BLaER1 treated with 17β-estradiol and CSF1 and Interleukin-3, amounts not matched to agents 10 nM and 100 nM (cell line): ENCODE results near the gene METAP1D.

Experiments used
- H3K27ac ChIP-seq, 11 experiments: shearing (Covaris generic); formaldehyde crosslinking; 2 replicates each; pipeline ENCODE4 v1.8.1; 2022
- H3K27me3 ChIP-seq, 11 experiments: shearing (Covaris generic); formaldehyde crosslinking; 2 replicates each; pipeline ENCODE4 v1.8.1; 2022
- H3K36me3 ChIP-seq, 11 experiments: shearing (Covaris generic); formaldehyde crosslinking; 2 replicates each; pipeline ENCODE4 v1.8.1; 2022
- H3K4me1 ChIP-seq, 10 experiments: shearing (Covaris generic); formaldehyde crosslinking; 2 replicates each; pipeline ENCODE4 v1.8.1; 2022
- H3K4me2 ChIP-seq, 11 experiments: shearing (Covaris generic); formaldehyde crosslinking; 2 replicates each; pipeline ENCODE4 v1.8.1; 2022
- H3K4me3 ChIP-seq, 10 experiments: shearing (Covaris generic); formaldehyde crosslinking; 2 replicates each; pipeline ENCODE4 v1.8.1; 2022
- H3K9ac ChIP-seq, 11 experiments: shearing (Covaris generic); formaldehyde crosslinking; 2 replicates each; pipeline ENCODE4 v1.8.1; 2022
- H3K9me3 ChIP-seq, 11 experiments: shearing (Covaris generic); formaldehyde crosslinking; replicated peaks in 1 of 11; 2 replicates each; pipeline ENCODE4 v1.8.1; 2022
- H4K20me1 ChIP-seq, 11 experiments: shearing (Covaris generic); formaldehyde crosslinking; 2 replicates each; pipeline ENCODE4 v1.8.1; 2022
- Cebpa-rat ChIP-seq, 11 experiments: shearing (Covaris generic); IDR thresholded peaks; 2 replicates each; pipeline ENCODE4 v1.8.1; 2022

The METAP1D gene

DNA sequence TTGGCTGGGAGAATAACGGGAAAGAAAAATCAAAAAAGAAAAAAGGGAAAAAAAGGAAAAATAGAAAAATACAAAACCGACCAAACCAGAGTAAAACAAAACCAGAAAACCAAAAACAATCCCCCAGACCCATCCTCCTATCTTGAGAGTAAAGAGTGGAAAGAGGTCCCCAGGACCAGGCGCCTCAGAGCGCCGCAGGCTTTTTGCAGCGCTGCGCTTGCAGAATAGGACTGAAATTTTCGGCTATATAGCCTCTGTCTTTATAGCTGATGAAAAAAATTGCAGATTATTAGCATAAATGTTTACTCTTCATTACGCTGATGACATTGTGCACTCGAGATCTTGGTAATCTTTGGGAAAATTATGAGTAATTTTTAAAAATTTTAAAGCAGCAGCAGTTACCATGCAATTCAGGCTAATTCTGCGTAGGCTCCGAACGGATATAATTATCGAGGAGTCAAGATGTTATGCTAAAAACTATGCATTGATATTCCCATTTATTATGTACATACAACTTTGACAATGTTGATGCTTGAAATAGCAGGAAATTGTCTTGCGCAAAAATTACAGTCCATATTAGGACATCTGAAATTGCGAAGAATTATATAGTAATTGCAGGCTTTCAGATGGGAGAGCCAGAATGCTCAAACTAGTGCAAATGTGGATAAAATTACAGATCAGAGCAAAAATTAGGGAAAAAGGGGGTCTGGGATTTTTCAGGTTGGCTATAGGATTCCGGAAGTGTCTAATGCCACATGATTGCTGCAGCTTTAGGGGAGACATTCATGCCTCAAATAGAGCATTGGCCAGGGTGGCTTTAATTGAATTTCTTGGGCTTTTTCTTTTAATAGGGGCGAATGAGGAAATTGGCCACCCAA lies 93.9 kb downstream of the METAP1D start:
- Histone ChIP-seq H3K9me3 (0 out of 22 replicates have a peak, but pooled peaks cover 0 to under 1% (median 0%) of the 10 kb centered on the region in 11 experiments), H3K4me1 (peaks cover 10 to 33% (median 25%) of the 10 kb centered on the region in 10 experiments), H3K27me3 (peaks cover 100% of the 10 kb centered on the region in 11 experiments), H3K36me3 (no peaks in the 10 kb centered on the region), H3K4me2 (peak overlapping the region in 2 of 11 experiments; percentile 89 to 99; a peak in 1 of 22 replicates), H3K27ac (no peak overlapping the region), H4K20me1 (peaks cover 0 to 98% (median 92%) of the 10 kb centered on the region in 11 experiments; a peak in 20 of 22 replicates), H3K4me3 (no peak overlapping the region), H3K9ac (no peak overlapping the region)
- no peak for TF ChIP-seq Cebpa-rat (IDR thresholded peaks at IDR 0.05)

GRCh38 chr2:172094294-172095145 lies 94.8 kb downstream of the METAP1D start:
- no peaks in the 10 kb centered on the region for H3K36me3 ChIP-seq
- H3K9me3 ChIP-seq: no peaks in the 10 kb centered on the region
- H3K27me3 ChIP-seq: peaks cover 100% of the 10 kb centered on the region in 11 experiments
- peak overlapping the region; percentile 52 to 99 (median 79) for H3K4me2 ChIP-seq
- no peak for TF ChIP-seq Cebpa-rat (IDR thresholded peaks at IDR 0.05)
- H3K4me1 ChIP-seq: peaks cover 10 to 42% (median 33%) of the 10 kb centered on the region in 10 experiments
- peak overlapping the region in 9 of 10 experiments; percentile 41 to 67 (median 50); a peak in 17 of 20 replicates for H3K4me3 ChIP-seq
- peak overlapping the region in 3 of 11 experiments; percentile 35 to 53 (median 39); a peak in 3 of 22 replicates for H3K9ac ChIP-seq
- no peak overlapping the region for H3K27ac ChIP-seq
- H4K20me1 ChIP-seq: peaks cover 0 to 98% (median 93%) of the 10 kb centered on the region in 11 experiments; a peak in 20 of 22 replicates

GRCh38 chr2:172095146-172095904 lies 95.6 kb downstream of the METAP1D start:
- peaks cover 0 to 98% (median 93%) of the 10 kb centered on the region in 11 experiments; a peak in 20 of 22 replicates for H4K20me1 ChIP-seq
- peak overlapping the region; percentile 52 to 99 (median 79) for H3K4me2 ChIP-seq
- H3K9me3 ChIP-seq: no peaks in the 10 kb centered on the region
- H3K9ac ChIP-seq: peak overlapping the region in 3 of 11 experiments; percentile 35 to 53 (median 39); a peak in 3 of 22 replicates
- no peak for TF ChIP-seq Cebpa-rat (IDR thresholded peaks at IDR 0.05)
- no peaks in the 10 kb centered on the region for H3K36me3 ChIP-seq
- peak overlapping the region; percentile 1 to 67 (median 50); a peak in 19 of 20 replicates for H3K4me3 ChIP-seq
- peaks cover 16 to 50% (median 38%) of the 10 kb centered on the region in 10 experiments for H3K4me1 ChIP-seq
- H3K27ac ChIP-seq: no peak overlapping the region
- H3K27me3 ChIP-seq: peaks cover 100% of the 10 kb centered on the region in 11 experiments

- H3K4me1 ChIP-seq: peaks cover 24 to 58% (median 45%) of the 10 kb centered on the region in 10 experiments
- H4K20me1 ChIP-seq: peaks cover 0 to 99% (median 95%) of the 10 kb centered on the region in 11 experiments; a peak in 20 of 22 replicates
- H3K36me3 ChIP-seq: no peaks in the 10 kb centered on the region
- H3K27me3 ChIP-seq: peaks cover 100% of the 10 kb centered on the region in 11 experiments
- no peak overlapping the region for H3K9ac ChIP-seq
- H3K27ac ChIP-seq: no peak overlapping the region
- peak overlapping the region; percentile 52 to 99 (median 79); a peak in 18 of 22 replicates for H3K4me2 ChIP-seq
- no peaks in the 10 kb centered on the region for H3K9me3 ChIP-seq
- peak overlapping the region in 6 of 10 experiments; percentile 1 to 67 (median 50); a peak in 8 of 20 replicates for H3K4me3 ChIP-seq
- no peak for TF ChIP-seq Cebpa-rat (IDR thresholded peaks at IDR 0.05)
Measured at GRCh38 chr2:172095905-172096625, 96.3 kb downstream of the METAP1D start.

- H3K4me2 ChIP-seq: peak overlapping the region; percentile 15 to 99 (median 50); a peak in 20 of 22 replicates
Measured at GRCh38 chr2:172096626-172097547, 97.1 kb downstream of the METAP1D start.

GRCh38 chr2:172097557-172098131 lies 97.9 kb downstream of the METAP1D start:
- Histone ChIP-seq H3K27me3 (peaks cover 100% of the 10 kb centered on the region in 11 experiments), H3K4me1 (peaks cover 38 to 72% (median 60%) of the 10 kb centered on the region in 10 experiments), H4K20me1 (peaks cover 6 to 99% (median 96%) of the 10 kb centered on the region in 11 experiments; a peak in 20 of 22 replicates), H3K27ac (no peak overlapping the region), H3K4me2 (peak overlapping the region in 2 of 11 experiments; percentile 89 to 99; a peak in 2 of 22 replicates), H3K36me3 (no peaks in the 10 kb centered on the region), H3K9me3 (no peaks in the 10 kb centered on the region), H3K9ac (no peak overlapping the region), H3K4me3 (no peak overlapping the region)
- no peak for TF ChIP-seq Cebpa-rat (IDR thresholded peaks at IDR 0.05)

More at GRCh38 chr2:172096626-172097547, 97.1 kb downstream of the METAP1D start:
- TF ChIP-seq Cebpa-rat (IDR thresholded peaks at IDR 0.05): no peak
- Histone ChIP-seq H3K4me3 (peak overlapping the region in 5 of 10 experiments; percentile 3 to 44 (median 41); a peak in 8 of 20 replicates), H3K27ac (no peak overlapping the region), H3K9ac (no peak overlapping the region), H3K27me3 (peaks cover 100% of the 10 kb centered on the region in 11 experiments), H3K4me1 (peaks cover 32 to 66% (median 54%) of the 10 kb centered on the region in 10 experiments), H3K9me3 (no peaks in the 10 kb centered on the region), H3K36me3 (no peaks in the 10 kb centered on the region), H4K20me1 (peaks cover 6 to 100% (median 98%) of the 10 kb centered on the region in 11 experiments; a peak in 20 of 22 replicates)
